Amniotic stem cell (primary cell): ENCODE results near the gene NDUFB8.

Experiments
- DNase-seq: peaks from one replicate; lab custom pipeline; 2025; lab: John Stamatoyannopoulos, UW

Gene NDUFB8

GRCh38 chr10:100537475-100537874 is 7.8 kb upstream of the NDUFB8 start:
- DNase-seq = no peak

GRCh38 chr10:100535715-100536353 is 6.2 kb upstream of the NDUFB8 start, which contains the start of gene HIF1AN:
Gene HIF1AN, plus strand, starts transcription at chr10:100535943. Its CDS starts 16 bp downstream, at chr10:100535959.
- peak; percentile 91 for DNase-seq

GRCh38 chr10:100535338-100535714 is 5.7 kb upstream of the NDUFB8 start:
- no peak for DNase-seq

- DNase-seq = no peak
Measured at GRCh38 chr10:100534726-100535125, 5.1 kb upstream of the NDUFB8 start.

- no peak for DNase-seq
Measured at GRCh38 chr10:100531761-100532160, 2.1 kb upstream of the NDUFB8 start.

GRCh38 chr10:100528921-100529474 is 673 bp downstream of the NDUFB8 start:
- DNase-seq = no peak

GRCh38 chr10:100528123-100528886 is 1.4 kb downstream of the NDUFB8 start:
- no peak for DNase-seq

GRCh38 chr10:100524638-100525037 is 5.0 kb downstream of the NDUFB8 start:
- no peak for DNase-seq

- DNase-seq = no peak
Measured at GRCh38 chr10:100524206-100524605, 5.5 kb downstream of the NDUFB8 start.

- DNase-seq = no peak
Measured at GRCh38 chr10:100522945-100523344, 6.7 kb downstream of the NDUFB8 start.

GRCh38 chr10:100522107-100522801 is 7.4 kb downstream of the NDUFB8 start:
- DNase-seq = no peak

- peak; percentile 7 for DNase-seq
Measured at GRCh38 chr10:100520811-100521210, 8.9 kb downstream of the NDUFB8 start.

GRCh38 chr10:100519311-100520051 is 10.2 kb downstream of the NDUFB8 start, which contains the start of gene SEC31B:
Gene SEC31B, minus strand, starts transcription at chr10:100519861. Its CDS starts 2,909 bp downstream, at chr10:100516952.
- no peak for DNase-seq

- peak; percentile 14 for DNase-seq
Measured at GRCh38 chr10:100518761-100519241, 10.9 kb downstream of the NDUFB8 start.

- no peak for DNase-seq
Measured at GRCh38 chr10:100516847-100517246, 12.8 kb downstream of the NDUFB8 start.

- DNase-seq = no peak
Measured at GRCh38 chr10:100515612-100516011, 14.1 kb downstream of the NDUFB8 start.

- DNase-seq = no peak
Measured at GRCh38 chr10:100510533-100511308, 18.9 kb downstream of the NDUFB8 start.

- DNase-seq = no peak
Measured at GRCh38 chr10:100509241-100509840, 20.3 kb downstream of the NDUFB8 start.

GRCh38 chr10:100508691-100509150 is 20.9 kb downstream of the NDUFB8 start:
- peak; percentile 13 for DNase-seq

GRCh38 chr10:100508266-100508665 is 21.4 kb downstream of the NDUFB8 start:
- no peak for DNase-seq
